Measurements from ENCODE around the gene DYRK3.

The DYRK3 gene

DNA sequence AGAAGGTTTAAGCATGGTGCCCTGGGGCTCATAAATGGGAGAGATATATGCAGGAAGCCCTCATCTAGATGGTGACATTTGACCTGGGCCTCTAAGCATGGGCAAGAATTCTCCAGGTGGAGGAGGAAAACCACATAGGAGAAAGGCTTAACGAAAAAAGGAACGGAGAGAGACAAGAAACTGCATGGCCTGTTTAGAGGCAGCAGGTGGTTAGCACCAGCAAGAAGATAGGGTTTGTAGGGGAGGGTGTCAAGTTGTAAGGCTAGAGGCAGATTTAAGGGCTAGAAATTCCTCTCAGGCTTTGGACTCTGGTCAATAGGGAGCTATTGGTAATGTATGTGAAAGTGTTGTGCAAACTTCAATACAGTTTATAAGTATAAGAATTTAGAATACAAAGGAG is 41.2 kb downstream of the DYRK3 start:
- H3K4me3 ChIP-seq (ENCODE audit: low read length): no peak overlapping the region
- TF ChIP-seq ZNF274 (IDR thresholded peaks at IDR 0.05; ENCODE audit: low read depth, low read length): no peak

- H3K4me3 ChIP-seq (ENCODE audit: low read length): no peak overlapping the region
- no peak for TF ChIP-seq ZNF274 (IDR thresholded peaks at IDR 0.05; ENCODE audit: low read depth, low read length)
Observed at GRCh38 chr1:206678490-206678889, 43.2 kb downstream of the DYRK3 start.

DNA sequence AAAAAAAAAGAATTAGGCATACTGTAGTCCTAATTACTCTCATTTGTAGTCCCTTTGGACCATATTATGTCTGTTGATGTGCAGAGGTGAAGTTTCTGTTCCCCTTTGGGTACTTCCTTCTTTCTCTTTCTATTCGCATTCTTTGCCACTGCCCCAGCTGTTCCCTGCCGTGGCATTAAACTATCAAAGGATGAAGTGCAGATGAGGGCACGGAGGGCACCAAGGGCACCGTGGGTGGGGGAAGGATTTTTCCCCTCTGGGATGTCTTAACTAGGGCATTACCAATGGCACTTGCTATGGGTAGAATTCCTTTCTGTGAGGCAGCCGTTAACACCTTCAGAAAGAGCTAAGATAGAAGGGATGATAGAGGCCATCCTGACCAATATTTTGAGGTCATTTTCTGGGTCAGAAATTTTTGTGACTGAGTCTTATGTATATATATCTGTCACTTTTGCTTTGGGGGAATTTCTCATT is 44.4 kb downstream of the DYRK3 start:
- H3K4me3 ChIP-seq (ENCODE audit: low read length): peak overlapping the region; percentile 32; the same call in 1 of the 2 replicates
- no peak for TF ChIP-seq ZNF274 (IDR thresholded peaks at IDR 0.05; ENCODE audit: low read depth, low read length)

GRCh38 chr1:206680279-206680678 is 44.9 kb downstream of the DYRK3 start:
- TF ChIP-seq ZNF274 (IDR thresholded peaks at IDR 0.05; ENCODE audit: low read depth, low read length): no peak
- peak overlapping the region; percentile 33; the same call in 1 of the 2 replicates for H3K4me3 ChIP-seq (ENCODE audit: low read length)

- no peak for TF ChIP-seq ZNF274 (IDR thresholded peaks at IDR 0.05; ENCODE audit: low read depth, low read length)
- H3K4me3 ChIP-seq (ENCODE audit: low read length): no peak overlapping the region
Observed at GRCh38 chr1:206681359-206681758, 46.0 kb downstream of the DYRK3 start.

DNA sequence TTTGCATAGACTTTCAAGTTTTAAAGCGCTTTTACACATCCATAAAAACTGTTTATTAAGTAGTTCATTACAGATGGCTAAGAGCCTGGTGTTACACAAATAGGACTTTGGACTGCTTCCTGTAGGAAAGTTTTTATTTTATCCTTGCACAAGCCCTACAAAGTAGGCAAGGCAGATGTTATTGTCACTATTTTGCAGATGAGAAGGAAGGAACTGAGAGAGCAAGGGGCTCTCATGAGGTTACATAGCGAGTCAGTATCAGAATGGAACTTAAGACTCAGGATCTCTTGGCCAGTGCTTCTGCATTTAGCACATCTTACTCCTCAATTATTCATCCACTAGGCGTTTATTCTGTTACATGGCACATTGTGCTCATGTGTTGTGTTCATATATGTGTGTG is 46.8 kb downstream of the DYRK3 start:
- TF ChIP-seq ZNF274 (IDR thresholded peaks at IDR 0.05; ENCODE audit: low read depth, low read length): no peak

DNA sequence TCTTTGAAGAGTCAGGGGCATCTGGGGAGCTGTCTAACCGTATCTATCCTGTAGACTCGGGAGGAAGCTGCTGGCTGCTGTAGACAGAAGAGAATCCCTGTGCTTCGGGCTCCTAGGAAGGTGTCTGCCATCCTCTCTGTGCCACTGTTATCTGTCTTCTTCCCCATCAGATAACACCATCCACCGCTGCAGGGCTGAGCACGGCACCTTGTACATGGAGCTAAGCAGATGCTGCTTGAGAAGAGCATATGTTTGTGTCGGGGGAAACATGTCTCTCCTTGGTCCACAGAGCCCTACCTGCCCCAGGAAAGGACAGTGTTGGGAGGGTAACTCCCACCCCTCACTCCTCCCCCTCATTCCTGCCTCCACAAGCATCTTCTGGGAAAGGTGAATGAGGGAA is 48.0 kb downstream of the DYRK3 start:
- no peak for TF ChIP-seq ZNF274 (IDR thresholded peaks at IDR 0.05; ENCODE audit: low read depth, low read length)
- H3K4me3 ChIP-seq (ENCODE audit: low read length): no peak overlapping the region

More for the DNA sequence above, 46.8 kb downstream of the DYRK3 start:
- peak overlapping the region; percentile 14; the same call in 1 of the 2 replicates for H3K4me3 ChIP-seq (ENCODE audit: low read length)

- peak overlapping the region; percentile 56; the same call in 1 of the 2 replicates for H3K4me3 ChIP-seq (ENCODE audit: low read length)
- no peak for TF ChIP-seq ZNF274 (IDR thresholded peaks at IDR 0.05; ENCODE audit: low read depth, low read length)
Observed at GRCh38 chr1:206684003-206684402, 48.7 kb downstream of the DYRK3 start.

DNA sequence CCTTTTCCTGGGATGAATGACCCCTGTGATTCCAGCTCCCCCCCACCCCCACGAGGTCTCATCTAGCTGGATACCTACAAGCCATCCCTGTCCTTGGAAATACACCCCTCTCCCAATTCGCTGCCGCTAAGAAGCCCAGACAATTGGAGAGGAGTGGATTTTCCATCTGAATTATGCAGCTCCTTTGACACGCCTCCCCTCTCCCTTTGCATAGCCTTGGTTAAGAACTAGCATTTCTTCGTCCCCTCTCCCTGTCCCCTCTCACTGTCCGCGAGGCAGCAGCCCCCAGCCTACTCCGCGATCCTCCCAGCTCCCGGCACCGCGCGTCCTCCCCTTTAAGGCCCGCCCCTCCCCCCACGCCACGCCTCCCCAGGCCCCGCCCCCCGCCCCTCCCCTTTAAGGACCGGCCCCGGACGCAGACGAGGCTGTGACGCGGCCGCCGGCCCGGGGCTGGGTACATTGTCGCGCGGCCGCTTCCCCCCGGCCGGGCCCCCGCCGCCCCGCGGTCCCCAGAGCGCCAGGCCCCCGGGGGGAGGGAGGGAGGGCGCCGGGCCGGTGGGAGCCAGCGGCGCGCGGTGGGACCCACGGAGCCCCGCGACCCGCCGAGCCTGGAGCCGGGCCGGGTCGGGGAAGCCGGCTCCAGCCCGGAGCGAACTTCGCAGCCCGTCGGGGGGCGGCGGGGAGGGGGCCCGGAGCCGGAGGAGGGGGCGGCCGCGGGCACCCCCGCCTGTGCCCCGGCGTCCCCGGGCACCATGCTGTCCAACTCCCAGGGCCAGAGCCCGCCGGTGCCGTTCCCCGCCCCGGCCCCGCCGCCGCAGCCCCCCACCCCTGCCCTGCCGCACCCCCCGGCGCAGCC is 49.4 kb downstream of the DYRK3 start, which contains the start of gene MAPKAPK2:
Gene MAPKAPK2, plus strand, starts transcription at position 428 of the 856 bp plus-strand sequence. Its CDS starts 325 bp downstream, at position 753.
- no peak for TF ChIP-seq ZNF274 (IDR thresholded peaks at IDR 0.05; ENCODE audit: low read depth, low read length)
- peak within 1 kb of the TSS; percentile 90 for H3K4me3 ChIP-seq (ENCODE audit: low read length)

DNA sequence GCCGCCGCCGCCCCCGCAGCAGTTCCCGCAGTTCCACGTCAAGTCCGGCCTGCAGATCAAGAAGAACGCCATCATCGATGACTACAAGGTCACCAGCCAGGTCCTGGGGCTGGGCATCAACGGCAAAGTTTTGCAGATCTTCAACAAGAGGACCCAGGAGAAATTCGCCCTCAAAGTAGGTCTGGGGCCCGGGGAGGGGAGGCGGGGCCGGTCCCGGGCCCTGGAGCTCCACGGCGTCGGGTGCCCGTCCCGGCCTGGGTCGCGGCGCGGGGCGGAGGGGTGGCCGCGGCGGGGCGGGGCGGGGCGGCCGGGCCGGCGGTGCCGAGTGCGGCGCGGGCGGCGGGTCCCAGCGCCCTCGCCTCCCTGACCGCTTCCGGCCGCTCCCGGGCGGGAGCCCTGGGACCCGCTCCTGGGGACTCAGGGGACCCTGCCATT is 50.0 kb downstream of the DYRK3 start:
- TF ChIP-seq ZNF274 (IDR thresholded peaks at IDR 0.05; ENCODE audit: low read depth, low read length): no peak
- peak overlapping the region; percentile 90 for H3K4me3 ChIP-seq (ENCODE audit: low read length)

- H3K4me3 ChIP-seq (ENCODE audit: low read length): peak overlapping the region; percentile 90
- TF ChIP-seq ZNF274 (IDR thresholded peaks at IDR 0.05; ENCODE audit: low read depth, low read length): no peak
Observed at GRCh38 chr1:206685769-206686477, 50.6 kb downstream of the DYRK3 start.

DNA sequence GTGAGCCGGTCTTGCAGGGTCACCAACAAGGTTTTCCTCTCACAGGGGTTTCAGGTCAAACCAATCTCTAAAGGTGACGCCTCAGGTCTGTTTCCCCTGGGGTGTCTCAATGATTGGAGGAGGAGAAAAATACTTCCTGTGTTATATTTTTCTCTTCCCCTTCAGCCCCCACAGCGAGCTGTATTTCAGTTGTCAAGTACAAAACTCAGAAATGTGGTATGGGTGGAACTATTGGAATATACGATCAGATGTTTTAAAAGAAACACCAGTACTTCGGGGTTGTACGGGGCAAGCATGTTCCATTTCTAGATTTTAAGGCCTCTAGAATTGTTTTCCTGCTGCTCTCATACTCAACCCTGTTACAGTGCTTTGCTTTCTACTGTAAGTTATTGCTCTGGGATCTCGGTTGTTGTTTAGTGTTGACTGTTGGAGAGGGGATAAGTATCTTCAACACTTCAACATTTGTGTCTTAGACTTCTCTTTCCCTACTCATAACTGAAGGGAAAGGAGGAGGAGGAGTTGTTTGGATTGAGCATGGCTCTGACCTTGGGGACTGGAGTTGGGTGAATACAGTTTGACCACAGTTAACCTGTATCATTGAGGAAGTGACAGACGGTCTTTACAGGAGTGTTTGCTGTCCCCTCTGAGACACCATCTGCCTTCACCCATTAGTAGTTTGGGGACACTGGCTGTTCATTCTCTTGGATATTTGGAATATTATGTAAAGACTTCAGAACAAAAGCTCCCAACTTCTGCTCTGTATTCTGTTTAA is 51.3 kb downstream of the DYRK3 start:
- peak overlapping the region; percentile 90 for H3K4me3 ChIP-seq (ENCODE audit: low read length)
- no peak for TF ChIP-seq ZNF274 (IDR thresholded peaks at IDR 0.05; ENCODE audit: low read depth, low read length)

- H3K4me3 ChIP-seq (ENCODE audit: low read length): no peak overlapping the region
- TF ChIP-seq ZNF274 (IDR thresholded peaks at IDR 0.05; ENCODE audit: low read depth, low read length): no peak
Observed at GRCh38 chr1:206687251-206687914, 52.0 kb downstream of the DYRK3 start.

All from GM08714 (cell line).